HG02973 (cell line): ENCODE results near the gene MBD5.

ENCODE experiments used
- ATAC-seq: cut with Tn5 transposase; IDR thresholded peaks from one replicate; pipeline ENCODE4 v1.9.1; 2021; ENCODE audit warnings: moderate library complexity; ENCODE audit not compliant: unreplicated experiment

MBD5 gene

DNA sequence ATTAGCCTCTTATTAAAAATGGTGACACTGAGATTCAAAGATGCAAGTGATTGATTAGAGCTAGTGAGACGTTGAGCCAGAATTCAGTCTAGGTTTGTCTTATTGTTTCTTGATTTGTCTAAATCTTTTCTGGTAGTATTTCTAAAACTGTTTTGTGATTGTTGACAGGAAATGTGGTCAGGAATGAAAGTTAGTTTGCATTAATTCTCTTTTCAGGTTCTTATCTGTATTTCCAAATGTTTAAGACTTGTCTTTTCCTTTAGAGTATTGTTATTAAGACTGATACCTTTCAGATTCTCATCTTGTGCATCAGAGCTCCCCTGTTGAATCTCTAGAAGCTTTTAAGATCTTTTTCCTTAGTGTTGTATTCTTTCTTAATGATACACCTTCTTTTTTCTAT is 89.3 kb downstream of the MBD5 start:
- ATAC-seq = no peak

DNA sequence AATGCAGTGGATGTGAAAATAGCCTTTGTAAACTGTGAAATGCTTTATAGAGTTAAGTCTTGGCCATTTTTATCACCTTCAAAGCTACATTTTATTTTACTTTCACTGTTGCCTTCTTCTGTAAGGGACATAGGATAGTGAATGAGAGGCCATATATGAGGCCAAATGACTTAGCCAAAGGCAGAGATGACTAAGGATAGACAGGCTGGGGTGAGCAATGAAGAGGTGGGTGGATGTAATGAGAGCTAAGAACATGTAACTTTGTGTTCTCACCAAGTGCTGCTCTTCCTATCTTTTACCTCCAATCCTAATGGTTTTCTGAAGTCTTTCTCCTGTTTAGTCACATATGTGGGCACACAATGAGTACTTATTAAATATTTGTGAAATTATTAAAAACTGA is 101.9 kb downstream of the MBD5 start:
- ATAC-seq = no peak

DNA sequence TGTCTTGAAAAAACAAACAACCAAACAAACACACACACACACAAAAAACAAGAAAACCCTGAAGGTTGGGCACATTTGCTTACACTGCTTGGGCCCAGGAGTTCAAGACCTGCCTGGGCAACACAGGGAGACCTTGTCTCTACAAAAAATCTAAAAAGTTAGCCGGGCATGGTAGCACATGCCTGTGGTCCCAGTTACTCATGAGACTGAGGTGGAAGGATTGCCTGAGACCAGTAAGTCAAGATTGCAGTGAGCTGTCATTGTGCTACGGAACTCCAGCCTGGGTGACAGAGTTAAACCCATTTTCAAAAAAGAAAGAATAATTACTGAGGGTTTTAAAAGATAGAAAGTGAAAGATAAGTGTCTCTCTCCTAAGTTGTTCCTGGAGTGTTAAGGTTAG is 103.4 kb downstream of the MBD5 start:
- ATAC-seq = no peak

DNA sequence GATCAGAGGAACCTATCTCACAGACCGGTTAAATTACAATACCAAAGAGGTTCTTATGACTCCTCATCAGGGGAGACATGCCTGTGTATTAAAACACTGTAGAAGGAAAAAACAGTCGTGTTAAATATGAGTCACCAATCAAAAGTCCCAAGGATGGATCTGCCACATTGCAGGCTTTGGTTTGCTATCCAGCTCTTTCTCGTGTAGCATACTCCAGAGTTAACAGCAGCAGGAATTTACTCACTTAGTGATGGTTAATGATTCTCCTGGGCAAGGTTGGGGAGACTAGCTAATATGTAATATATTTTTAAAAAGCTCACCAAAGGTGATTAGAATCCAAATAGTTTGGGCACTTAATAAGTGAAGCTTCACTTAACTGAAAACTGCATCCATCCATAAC is 109.7 kb downstream of the MBD5 start:
- ATAC-seq = no peak

DNA sequence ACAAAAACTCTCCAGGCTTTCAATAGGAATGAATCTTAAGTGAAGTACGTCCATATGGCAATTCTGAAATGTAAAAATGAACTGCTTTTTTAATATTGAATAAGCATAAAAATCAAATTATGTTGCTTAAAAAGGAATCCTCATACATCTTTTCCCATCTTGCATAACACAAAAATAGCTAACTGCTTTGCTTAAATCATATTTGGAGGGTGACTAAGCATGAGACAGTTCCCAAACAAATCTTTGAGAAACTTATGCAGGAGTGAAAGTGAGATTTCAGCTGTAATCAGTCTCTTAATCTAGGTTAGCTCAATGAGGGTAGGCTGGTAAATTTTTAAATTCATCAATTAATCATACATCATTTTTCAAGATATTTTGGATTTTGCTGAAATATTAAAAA is 111.5 kb downstream of the MBD5 start:
- ATAC-seq = no peak

DNA sequence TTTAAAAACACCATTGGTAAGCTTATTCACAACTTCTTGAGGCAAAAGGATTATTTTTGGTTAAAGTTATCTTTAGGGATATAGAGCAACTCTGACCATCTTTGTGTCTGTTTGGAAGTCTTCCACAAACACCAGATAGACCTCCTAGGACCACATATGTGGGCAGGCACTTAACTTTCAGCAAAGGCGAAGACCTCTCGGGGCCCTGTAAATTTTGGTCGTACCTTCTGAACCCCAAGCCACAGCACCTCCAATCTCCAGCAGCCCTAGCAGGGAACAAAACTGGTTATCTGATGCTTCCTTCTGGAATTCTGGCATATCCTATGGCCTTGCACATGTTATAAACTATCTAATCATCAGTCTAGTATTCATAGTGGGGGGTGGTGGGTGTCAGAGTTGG is 114.8 kb downstream of the MBD5 start:
- no peak for ATAC-seq

DNA sequence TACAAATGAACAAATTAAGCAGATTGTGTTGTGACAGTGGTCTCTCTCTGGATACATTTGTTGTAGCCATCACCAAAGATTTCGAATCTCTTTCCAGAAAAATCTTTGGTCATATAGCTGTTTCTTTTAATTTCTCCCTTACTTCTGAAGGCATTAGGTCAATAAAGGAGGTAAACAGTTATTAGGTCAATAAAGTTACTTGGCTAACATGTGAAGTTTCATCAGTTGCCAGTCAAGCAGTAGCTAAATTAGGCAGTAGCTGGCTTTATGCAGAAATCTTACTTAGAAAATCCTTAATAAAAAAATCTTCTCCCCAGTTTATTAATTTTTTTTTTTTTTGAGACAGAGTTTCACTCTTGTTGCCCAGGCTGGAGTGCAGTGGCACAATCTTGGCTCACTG is 115.5 kb downstream of the MBD5 start:
- ATAC-seq = no peak

DNA sequence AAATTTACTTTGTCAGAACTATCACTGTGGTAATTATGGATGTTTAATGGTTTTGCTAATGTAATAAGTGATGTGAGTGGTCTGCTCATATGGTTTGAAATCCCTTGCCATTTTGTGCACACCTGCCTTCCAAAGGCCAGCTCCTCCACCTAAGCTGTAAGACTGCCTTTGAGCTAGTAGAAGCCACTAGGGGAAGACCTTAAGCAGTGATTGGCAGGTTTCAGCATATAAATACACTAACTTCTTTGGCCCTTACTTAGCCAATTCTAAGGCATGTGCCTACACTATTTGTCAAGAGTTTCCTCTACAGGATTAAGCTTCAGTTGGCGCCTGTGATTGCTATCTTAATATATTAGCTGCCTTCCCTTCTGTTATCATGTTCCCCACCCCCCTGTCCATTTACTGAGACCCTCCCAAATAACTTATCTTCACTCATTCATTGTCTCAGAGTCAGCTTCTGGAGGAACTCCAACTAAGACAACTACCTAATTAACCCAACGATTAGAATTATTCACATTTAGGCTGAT is 141.1 kb downstream of the MBD5 start:
- ATAC-seq = no peak

DNA sequence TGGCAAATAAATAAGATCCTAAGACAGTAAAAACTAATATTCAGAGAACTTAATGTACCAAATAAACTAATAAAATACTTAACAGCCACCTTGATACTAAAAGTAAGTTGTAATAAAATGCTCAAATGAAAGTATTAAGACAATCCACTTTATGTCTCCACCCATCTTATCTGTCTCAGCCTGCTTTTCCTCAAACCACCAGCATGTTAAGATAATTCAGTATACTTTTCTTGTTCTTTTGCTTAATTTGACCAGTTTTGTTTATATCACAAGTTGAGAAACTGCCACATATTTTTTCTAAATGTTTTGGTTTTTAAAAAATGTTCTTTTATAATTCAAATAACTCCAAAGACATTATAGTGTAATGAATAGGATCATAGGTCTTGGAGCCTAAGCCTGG is 142.0 kb downstream of the MBD5 start:
- no peak for ATAC-seq

DNA sequence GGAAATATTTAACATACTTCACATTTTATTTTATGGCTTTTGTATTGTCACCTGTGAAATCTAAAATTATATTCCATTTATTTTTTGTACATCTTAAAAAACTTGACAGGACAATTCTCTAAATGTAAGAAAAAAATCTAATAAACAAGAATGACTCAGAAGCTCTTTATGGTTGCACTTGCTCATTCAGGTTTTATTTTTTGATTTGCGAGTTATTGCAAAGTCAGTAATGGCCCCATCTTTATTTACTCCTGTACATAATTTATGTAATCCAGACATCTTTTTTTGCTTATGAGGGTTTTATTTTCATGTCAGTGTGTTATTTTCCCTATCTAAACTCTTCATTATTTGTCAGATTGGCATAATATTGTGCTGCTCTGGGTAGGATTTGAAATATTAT is 145.1 kb downstream of the MBD5 start:
- no peak for ATAC-seq

DNA sequence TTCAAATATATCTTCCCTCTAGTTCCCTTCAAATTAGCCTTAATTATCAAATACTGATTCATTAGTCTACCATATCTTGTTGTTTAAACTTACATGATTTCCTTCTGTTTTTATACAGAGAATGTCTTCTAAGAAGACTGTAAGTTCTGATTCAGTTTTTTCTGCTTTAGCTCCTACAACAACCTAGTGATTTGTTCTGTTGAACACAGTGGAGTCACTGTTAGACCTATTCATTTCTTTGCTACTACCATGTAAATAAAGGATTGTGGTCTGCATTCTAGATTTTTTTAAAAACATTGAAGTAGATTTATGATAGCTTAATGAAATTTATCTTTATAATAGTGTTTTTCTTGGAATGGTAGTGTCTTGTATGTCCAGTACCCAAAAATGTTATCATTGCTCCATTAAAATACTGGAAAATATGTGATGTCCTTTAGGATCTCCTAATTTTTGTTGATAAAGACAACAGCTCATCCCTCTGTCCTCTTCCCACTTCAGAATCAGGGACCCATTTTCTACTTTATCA is 146.4 kb downstream of the MBD5 start:
- no peak for ATAC-seq

DNA sequence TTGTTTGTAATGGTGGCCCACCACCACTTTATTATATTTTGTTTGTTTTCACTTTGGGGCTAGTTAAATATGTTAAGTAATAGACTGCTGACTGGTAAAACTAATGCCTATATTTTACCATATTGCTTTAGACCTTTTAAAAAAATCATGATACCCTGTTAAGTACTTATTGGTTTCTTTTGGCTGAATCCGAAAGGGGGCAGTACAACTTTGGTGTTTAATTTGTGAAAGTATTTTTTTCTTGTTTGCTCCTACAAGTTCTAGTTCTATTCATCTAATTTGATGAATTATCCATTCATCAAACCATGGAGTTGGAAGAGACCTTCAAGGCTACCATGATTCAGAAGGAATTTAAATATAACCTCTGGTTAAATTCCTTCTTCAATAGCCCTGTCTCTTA is 147.0 kb downstream of the MBD5 start:
- no peak for ATAC-seq

DNA sequence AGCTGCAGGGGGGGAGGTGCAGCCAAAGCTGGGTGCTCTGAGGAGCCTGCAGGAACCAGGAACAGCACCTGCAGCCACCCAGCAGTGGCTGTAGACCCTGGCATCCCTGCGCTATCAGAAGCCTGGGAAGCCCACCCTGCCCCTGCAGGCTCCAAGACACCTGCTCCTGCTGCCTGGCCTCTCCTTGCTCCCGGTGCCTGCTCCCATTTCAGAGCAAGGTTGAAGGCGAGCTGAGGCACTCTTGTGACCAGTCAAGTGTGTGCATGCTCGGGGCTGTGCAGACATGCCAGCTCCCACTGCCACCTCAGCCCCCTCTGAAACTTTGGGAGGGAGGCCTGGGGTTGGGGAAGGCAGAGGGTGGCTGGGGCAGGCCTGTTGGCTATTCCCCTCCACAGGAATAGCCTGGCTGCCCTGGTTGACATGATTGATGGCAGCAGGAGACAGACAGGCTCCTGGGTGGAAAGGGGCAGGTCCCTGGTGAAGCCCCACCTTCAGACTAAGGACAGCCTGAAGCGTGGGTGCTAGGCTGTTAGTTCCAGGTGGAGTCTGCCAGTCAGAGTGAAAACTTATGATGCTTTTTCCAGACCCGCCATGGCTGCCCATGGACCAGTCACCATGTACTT is 151.4 kb downstream of the MBD5 start:
- no peak for ATAC-seq

DNA sequence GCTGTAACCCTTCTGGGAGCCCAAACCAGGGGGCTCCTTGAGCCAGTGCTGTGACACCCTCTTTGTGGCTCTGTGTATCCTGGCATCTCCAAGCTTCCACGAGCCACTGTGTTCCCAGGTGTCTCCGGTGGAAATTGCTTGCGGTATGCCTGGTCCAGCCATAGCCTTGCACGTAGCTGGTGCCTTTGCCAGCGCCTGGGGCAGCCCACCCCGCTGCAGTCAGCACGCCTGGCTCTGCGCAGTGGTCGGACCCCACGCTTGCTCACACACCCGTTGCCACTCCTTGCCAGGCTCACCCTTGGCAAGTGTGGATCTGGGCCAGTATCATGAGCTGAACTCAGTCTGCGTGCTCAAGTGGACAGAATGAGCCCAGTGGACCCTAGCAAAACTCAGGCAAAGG is 152.3 kb downstream of the MBD5 start:
- ATAC-seq = no peak

DNA sequence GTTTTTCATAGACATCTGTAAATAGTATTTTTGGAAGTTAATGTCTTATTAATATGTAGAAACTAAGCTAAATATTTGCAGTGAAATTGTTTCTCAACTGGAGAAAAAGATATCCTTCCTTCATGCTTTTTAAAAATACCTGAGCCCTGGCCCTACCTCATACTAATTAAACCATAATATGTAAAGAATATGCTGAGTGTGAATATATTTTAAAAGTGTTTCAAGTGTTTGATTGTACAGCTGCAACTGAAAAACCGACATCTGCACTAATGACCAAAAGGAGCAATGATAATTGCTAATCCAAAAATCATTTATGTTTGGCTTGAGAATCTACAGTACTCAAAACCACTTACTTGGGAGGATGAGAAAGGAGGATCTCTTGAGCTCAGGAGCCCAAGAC is 156.7 kb downstream of the MBD5 start:
- no peak for ATAC-seq

DNA sequence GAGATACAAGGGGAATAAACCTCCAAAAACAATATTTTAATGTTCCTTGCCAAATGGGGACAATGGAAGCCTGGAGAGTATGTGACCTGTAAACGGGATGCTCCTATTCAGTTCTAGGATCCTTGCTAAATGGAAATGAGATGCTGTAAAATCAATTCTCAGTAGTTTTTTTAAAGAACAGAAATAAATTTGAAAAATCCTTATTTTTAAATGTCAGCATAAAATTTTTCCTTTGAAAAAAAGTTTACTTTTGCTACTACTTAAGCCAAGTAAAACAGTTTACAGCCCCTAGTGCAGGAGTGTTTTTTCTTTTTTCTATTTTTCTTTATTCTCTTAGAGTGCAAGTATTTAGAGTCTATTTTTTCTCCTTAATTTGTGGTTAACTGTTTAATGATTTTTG is 158.8 kb downstream of the MBD5 start:
- no peak for ATAC-seq

DNA sequence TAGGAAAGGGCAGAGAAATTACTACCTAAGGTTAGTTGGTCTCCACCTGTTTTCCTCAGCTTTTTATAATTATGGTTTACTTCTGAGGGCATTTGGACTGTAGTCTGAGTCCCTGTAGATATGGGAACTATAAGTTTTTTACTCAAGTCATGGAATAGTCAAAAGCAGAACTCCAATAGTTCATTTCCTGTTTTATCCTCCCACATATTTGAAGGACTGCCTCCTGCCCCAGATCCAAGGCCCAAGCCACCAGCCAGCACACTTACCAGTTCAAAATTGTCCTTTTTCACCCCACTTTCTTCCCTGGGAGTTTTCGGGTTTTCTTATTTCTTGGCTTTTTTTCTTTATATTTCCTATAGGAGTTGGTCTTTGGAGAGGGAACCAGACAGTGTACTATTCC is 164.1 kb downstream of the MBD5 start:
- ATAC-seq = no peak

DNA sequence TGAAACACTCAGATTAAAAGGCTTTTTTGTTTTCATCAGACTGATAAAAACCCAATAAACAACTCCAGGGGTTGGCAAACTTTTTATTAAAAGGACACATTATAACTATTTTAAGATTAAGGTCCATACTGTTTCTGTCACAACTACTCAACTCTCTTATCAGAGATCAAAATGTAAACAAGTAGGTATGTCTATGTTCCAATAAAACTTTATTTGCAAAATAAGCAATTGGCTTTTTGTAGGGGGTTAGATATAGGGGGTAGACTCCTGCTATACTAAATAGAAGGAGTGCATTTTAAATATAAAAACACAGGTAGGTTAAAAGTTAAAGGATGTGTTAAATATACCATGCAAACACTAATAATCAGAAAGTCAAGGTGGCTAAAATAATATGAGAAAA is 174.0 kb downstream of the MBD5 start:
- ATAC-seq = no peak

DNA sequence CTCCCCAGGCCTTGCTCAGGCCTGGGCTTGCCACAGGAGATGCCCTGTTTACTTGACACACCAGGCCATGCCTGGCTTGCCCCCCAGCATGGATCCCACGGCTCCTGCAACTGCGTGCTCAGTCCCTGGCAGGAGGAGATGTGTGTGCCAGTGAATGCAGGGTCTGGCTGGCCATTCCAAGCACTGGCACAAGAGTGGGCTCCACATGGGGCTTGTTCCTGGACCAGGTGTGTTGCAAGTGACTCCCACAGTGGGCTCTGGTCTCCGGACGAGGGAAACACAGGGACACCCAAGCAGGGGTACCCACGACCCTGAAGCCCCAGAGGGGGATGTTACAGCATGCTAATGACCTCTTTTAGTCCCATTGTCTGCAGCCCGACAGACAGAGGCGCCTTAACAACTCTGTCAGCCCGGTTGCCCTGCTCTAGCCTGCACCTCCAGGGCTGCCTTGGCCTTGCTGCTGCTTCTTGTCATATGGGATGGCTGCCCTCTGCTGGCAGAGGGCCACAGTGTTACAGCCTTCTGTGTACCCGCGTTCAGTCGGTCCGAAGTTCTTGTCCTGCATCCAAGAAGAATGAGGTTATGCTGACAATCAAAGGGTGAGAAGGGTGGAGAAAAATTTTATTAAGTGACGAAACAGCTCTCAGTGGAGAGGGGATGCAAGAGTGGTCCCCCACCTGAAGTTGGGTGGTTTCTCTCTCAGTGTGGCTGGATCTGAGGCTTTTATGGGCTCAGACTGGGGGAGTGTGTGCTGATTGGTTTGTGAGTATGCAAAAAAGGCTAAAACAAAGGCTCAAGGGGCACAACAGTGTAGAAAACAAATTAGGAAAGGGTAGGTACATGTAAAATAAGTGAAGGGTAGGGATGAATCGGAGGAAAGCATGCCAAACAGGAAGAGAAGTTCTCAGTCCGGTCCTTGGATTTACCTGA is 180.4 kb downstream of the MBD5 start:
- no peak for ATAC-seq

DNA sequence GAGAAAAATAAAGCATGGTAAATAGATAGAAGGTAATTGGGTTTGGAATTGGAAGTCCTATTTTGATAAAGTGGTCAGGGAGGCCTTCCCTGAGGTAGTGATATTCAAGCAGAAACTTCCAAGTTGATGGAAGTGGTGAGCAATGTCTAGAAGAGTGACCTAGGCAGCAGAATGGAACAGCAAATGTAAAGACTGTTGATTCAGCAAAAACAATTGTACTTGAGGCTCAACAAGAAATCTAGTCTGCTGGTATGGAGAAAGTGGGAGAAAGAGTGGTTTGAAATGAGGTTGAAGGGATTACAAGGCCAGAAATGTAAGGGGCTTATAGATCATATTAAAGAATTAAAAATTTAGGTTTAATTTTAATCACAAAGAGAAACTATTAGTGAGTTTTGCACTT is 181.3 kb downstream of the MBD5 start:
- no peak for ATAC-seq

DNA sequence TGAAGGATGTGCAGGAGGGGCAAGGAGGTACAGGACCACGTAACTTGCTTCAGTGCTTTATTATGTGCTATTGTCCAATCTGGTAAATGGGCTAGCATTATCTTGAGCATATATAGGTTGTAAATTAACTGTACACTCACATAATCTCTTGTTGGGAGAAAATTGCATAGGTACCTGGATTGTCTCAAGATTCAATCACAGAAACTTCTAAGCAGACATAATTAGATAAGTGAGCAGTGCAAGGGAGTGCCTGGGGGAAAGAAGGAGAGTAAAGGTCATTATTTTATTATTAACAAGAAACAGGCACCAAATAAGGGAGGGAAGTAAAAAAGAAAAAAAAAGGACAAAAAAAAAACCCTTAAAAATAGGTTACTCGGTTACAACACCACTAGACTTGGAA is 186.2 kb downstream of the MBD5 start:
- no peak for ATAC-seq

DNA sequence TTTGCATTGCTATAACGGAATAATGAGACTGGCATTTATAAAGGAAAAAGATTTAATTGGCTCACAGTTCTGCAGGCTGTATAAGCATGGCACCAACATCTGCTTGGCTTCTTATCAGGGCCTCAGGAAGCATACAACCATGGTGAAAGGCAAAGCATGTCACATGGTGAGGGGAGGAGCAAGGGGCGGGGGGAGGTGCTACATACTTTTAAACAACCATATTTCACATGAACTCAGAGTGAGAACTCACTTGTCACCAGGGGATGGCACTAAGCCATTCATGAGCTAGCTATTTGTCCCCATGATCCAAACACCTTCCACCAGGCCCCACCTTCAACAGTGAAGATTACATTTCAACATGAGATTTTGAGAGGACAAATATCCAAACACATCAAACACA is 188.7 kb downstream of the MBD5 start:
- no peak for ATAC-seq
